Measurements from ENCODE around the gene NRG2.

The NRG2 gene

GRCh38 chr5:139880416-139881142, 162.5 kb downstream of the NRG2 start:
- no peak overlapping the region for H3K9ac ChIP-seq (ENCODE audit: low read depth, low read length)
- H3K36me3 ChIP-seq (ENCODE audit: insufficient read depth, low read length) = no peaks in the 10 kb centered on the region
- H3K27me3 ChIP-seq (ENCODE audit: insufficient read depth, low read length) = no peaks in the 10 kb centered on the region
- 84% methylated on average over 18 of the region's 18 CpGs for WGBS
- no peaks in the 10 kb centered on the region for H3K4me1 ChIP-seq (ENCODE audit: insufficient read depth, low read length)
- no peak overlapping the region for H3K4me3 ChIP-seq (ENCODE audit: low read length)
- no peak overlapping the region for H3K27ac ChIP-seq (ENCODE audit: low read depth, low read length)
- peaks cover 4% of the 10 kb centered on the region; the same call in 1 of the 2 replicates for H3K9me3 ChIP-seq (ENCODE audit: insufficient read depth, low read depth, low read length)

GRCh38 chr5:139878093-139878492, 165.0 kb downstream of the NRG2 start:
- Histone ChIP-seq H3K4me3 (ENCODE audit: low read length) (no peak overlapping the region), H3K9ac (ENCODE audit: low read depth, low read length) (no peak overlapping the region), H3K27ac (ENCODE audit: low read depth, low read length) (no peak overlapping the region), H3K4me1 (ENCODE audit: insufficient read depth, low read length) (no peaks in the 10 kb centered on the region), H3K9me3 (ENCODE audit: insufficient read depth, low read depth, low read length) (peaks cover 4% of the 10 kb centered on the region; the same call in 1 of the 2 replicates), H3K36me3 (ENCODE audit: insufficient read depth, low read length) (no peaks in the 10 kb centered on the region), H3K27me3 (ENCODE audit: insufficient read depth, low read length) (no peaks in the 10 kb centered on the region)
- WGBS = 91% methylated on average over 2 of the region's 3 CpGs

- Histone ChIP-seq H3K4me3 (ENCODE audit: low read length) (no peak overlapping the region), H3K4me1 (ENCODE audit: insufficient read depth, low read length) (peaks cover 4% of the 10 kb centered on the region; the same call in 1 of the 2 replicates), H3K27me3 (ENCODE audit: insufficient read depth, low read length) (no peaks in the 10 kb centered on the region; the same call in 1 of the 2 replicates), H3K36me3 (ENCODE audit: insufficient read depth, low read length) (no peaks in the 10 kb centered on the region), H3K9ac (ENCODE audit: low read depth, low read length) (no peak overlapping the region), H3K9me3 (ENCODE audit: insufficient read depth, low read depth, low read length) (peaks cover 4% of the 10 kb centered on the region; the same call in 1 of the 2 replicates), H3K27ac (ENCODE audit: low read depth, low read length) (no peak overlapping the region)
- 76% methylated on average over 6 of the region's 6 CpGs for WGBS
Measured at GRCh38 chr5:139877129-139877597, 165.9 kb downstream of the NRG2 start.

- Histone ChIP-seq H3K27ac (ENCODE audit: low read depth, low read length) (no peak overlapping the region), H3K36me3 (ENCODE audit: insufficient read depth, low read length) (no peaks in the 10 kb centered on the region), H3K4me3 (ENCODE audit: low read length) (no peak overlapping the region), H3K27me3 (ENCODE audit: insufficient read depth, low read length) (no peaks in the 10 kb centered on the region; the same call in 1 of the 2 replicates), H3K9me3 (ENCODE audit: insufficient read depth, low read depth, low read length) (peaks cover 4% of the 10 kb centered on the region; the same call in 1 of the 2 replicates), H3K4me1 (ENCODE audit: insufficient read depth, low read length) (peaks cover 4% of the 10 kb centered on the region; the same call in 1 of the 2 replicates), H3K9ac (ENCODE audit: low read depth, low read length) (no peak overlapping the region)
- WGBS = 62% methylated on average over 2 of the region's 2 CpGs
Measured at GRCh38 chr5:139875957-139876356, 167.1 kb downstream of the NRG2 start.

- H3K9ac ChIP-seq (ENCODE audit: low read depth, low read length) = no peak overlapping the region
- WGBS = 53% methylated on average over 16 of the region's 16 CpGs
- no peaks in the 10 kb centered on the region for H3K36me3 ChIP-seq (ENCODE audit: insufficient read depth, low read length)
- H3K4me1 ChIP-seq (ENCODE audit: insufficient read depth, low read length) = peaks cover 4% of the 10 kb centered on the region; the same call in 1 of the 2 replicates
- no peak overlapping the region for H3K27ac ChIP-seq (ENCODE audit: low read depth, low read length)
- H3K9me3 ChIP-seq (ENCODE audit: insufficient read depth, low read depth, low read length) = peaks cover 4% of the 10 kb centered on the region; the same call in 1 of the 2 replicates
- H3K27me3 ChIP-seq (ENCODE audit: insufficient read depth, low read length) = no peaks in the 10 kb centered on the region; the same call in 1 of the 2 replicates
- no peak overlapping the region for H3K4me3 ChIP-seq (ENCODE audit: low read length)
Measured at GRCh38 chr5:139872851-139873794, 170.0 kb downstream of the NRG2 start.

GRCh38 chr5:139872052-139872766, 170.9 kb downstream of the NRG2 start:
- no peak overlapping the region for H3K27ac ChIP-seq (ENCODE audit: low read depth, low read length)

GRCh38 chr5:139871614-139872013, 171.5 kb downstream of the NRG2 start:
- Histone ChIP-seq H3K27ac (ENCODE audit: low read depth, low read length) (no peak overlapping the region), H3K27me3 (ENCODE audit: insufficient read depth, low read length) (no peaks in the 10 kb centered on the region; the same call in 1 of the 2 replicates), H3K4me3 (ENCODE audit: low read length) (no peak overlapping the region), H3K36me3 (ENCODE audit: insufficient read depth, low read length) (no peaks in the 10 kb centered on the region), H3K9me3 (ENCODE audit: insufficient read depth, low read depth, low read length) (peaks cover 4% of the 10 kb centered on the region; the same call in 1 of the 2 replicates), H3K4me1 (ENCODE audit: insufficient read depth, low read length) (peaks cover 4% of the 10 kb centered on the region; the same call in 1 of the 2 replicates), H3K9ac (ENCODE audit: low read depth, low read length) (no peak overlapping the region)
- 93% methylated on average over 9 of the region's 9 CpGs for WGBS

More at GRCh38 chr5:139872052-139872766, 170.9 kb downstream of the NRG2 start:
- no peaks in the 10 kb centered on the region; the same call in 1 of the 2 replicates for H3K27me3 ChIP-seq (ENCODE audit: insufficient read depth, low read length)
- WGBS = 77% methylated on average over 9 of the region's 9 CpGs
- H3K9me3 ChIP-seq (ENCODE audit: insufficient read depth, low read depth, low read length) = peaks cover 4% of the 10 kb centered on the region; the same call in 1 of the 2 replicates
- peaks cover 4% of the 10 kb centered on the region; the same call in 1 of the 2 replicates for H3K4me1 ChIP-seq (ENCODE audit: insufficient read depth, low read length)
- H3K36me3 ChIP-seq (ENCODE audit: insufficient read depth, low read length) = no peaks in the 10 kb centered on the region
- H3K9ac ChIP-seq (ENCODE audit: low read depth, low read length) = no peak overlapping the region
- no peak overlapping the region for H3K4me3 ChIP-seq (ENCODE audit: low read length)

- Histone ChIP-seq H3K4me1 (ENCODE audit: insufficient read depth, low read length) (peaks cover 4% of the 10 kb centered on the region; the same call in 1 of the 2 replicates), H3K9ac (ENCODE audit: low read depth, low read length) (no peak overlapping the region), H3K27me3 (ENCODE audit: insufficient read depth, low read length) (no peaks in the 10 kb centered on the region; the same call in 1 of the 2 replicates), H3K36me3 (ENCODE audit: insufficient read depth, low read length) (no peaks in the 10 kb centered on the region), H3K9me3 (ENCODE audit: insufficient read depth, low read depth, low read length) (no peaks in the 10 kb centered on the region), H3K4me3 (ENCODE audit: low read length) (no peak overlapping the region), H3K27ac (ENCODE audit: low read depth, low read length) (no peak overlapping the region)
- no CpG with 5 or more reads among the region's 1 CpG for WGBS
Measured at GRCh38 chr5:139870677-139871076, 172.4 kb downstream of the NRG2 start.

- peaks cover 4% of the 10 kb centered on the region; the same call in 1 of the 2 replicates for H3K4me1 ChIP-seq (ENCODE audit: insufficient read depth, low read length)
- H3K9ac ChIP-seq (ENCODE audit: low read depth, low read length) = no peak overlapping the region
Measured at GRCh38 chr5:139869042-139869790, 173.9 kb downstream of the NRG2 start.

GRCh38 chr5:139867581-139867980, 175.5 kb downstream of the NRG2 start:
- no peaks in the 10 kb centered on the region for H3K36me3 ChIP-seq (ENCODE audit: insufficient read depth, low read length)
- no peak overlapping the region for H3K9ac ChIP-seq (ENCODE audit: low read depth, low read length)
- no peaks in the 10 kb centered on the region for H3K9me3 ChIP-seq (ENCODE audit: insufficient read depth, low read depth, low read length)
- H3K27me3 ChIP-seq (ENCODE audit: insufficient read depth, low read length) = no peaks in the 10 kb centered on the region; the same call in 1 of the 2 replicates
- no peak overlapping the region for H3K4me3 ChIP-seq (ENCODE audit: low read length)
- H3K27ac ChIP-seq (ENCODE audit: low read depth, low read length) = no peak overlapping the region
- H3K4me1 ChIP-seq (ENCODE audit: insufficient read depth, low read length) = peaks cover 6% of the 10 kb centered on the region; the same call in 1 of the 2 replicates

More at GRCh38 chr5:139869042-139869790, 173.9 kb downstream of the NRG2 start:
- Histone ChIP-seq H3K27ac (ENCODE audit: low read depth, low read length) (no peak overlapping the region), H3K36me3 (ENCODE audit: insufficient read depth, low read length) (no peaks in the 10 kb centered on the region), H3K9me3 (ENCODE audit: insufficient read depth, low read depth, low read length) (no peaks in the 10 kb centered on the region), H3K4me3 (ENCODE audit: low read length) (no peak overlapping the region), H3K27me3 (ENCODE audit: insufficient read depth, low read length) (no peaks in the 10 kb centered on the region; the same call in 1 of the 2 replicates)
- 84% methylated on average over 9 of the region's 9 CpGs for WGBS

Measured in HUES64 (cell line).